Skeletal muscle tissue (tissue), 4 donors: ENCODE data around the gene ASCC3. TPM values are rescaled to one million over a fixed set of nuclear protein-coding genes. Genes with fewer than 3 reads are reported as not detected.
"Not testable (repeated sequence)": the region's sequence is repeated elsewhere in the genome, so short reads cannot be mapped to it uniquely, and the experiment has no call there.

Experiments used
- H3K27ac ChIP-seq: one replicate; pipeline ENCODE4 v1.7.0; 2013; ENCODE audit warnings: mild to moderate bottlenecking, low read depth, low read length, inconsistent platforms
- H3K27me3 ChIP-seq, 3 donors: one replicate each; pipeline ENCODE4 v1.7.0; 2013; ENCODE audit warnings: low read length in 3 of 3; ENCODE audit not compliant: control insufficient read depth in 3 of 3, insufficient read depth in 3 of 3
- H3K36me3 ChIP-seq, 3 donors: one replicate each; pipeline ENCODE4 v1.7.0; 2013; ENCODE audit warnings: low read length in 3 of 3; ENCODE audit not compliant: control insufficient read depth in 3 of 3, insufficient read depth in 3 of 3
- H3K4me1 ChIP-seq, 3 donors: one replicate each; pipeline ENCODE4 v1.7.0; 2013; ENCODE audit warnings: low read length in 3 of 3, mild to moderate bottlenecking in 3 of 3; ENCODE audit not compliant: control insufficient read depth in 3 of 3, insufficient read depth in 3 of 3
- H3K4me3 ChIP-seq, 3 donors: one replicate each; pipeline ENCODE4 v1.7.0; 2013; ENCODE audit warnings: low read length in 3 of 3
- H3K9ac ChIP-seq, 3 donors: one replicate each; pipeline ENCODE4 v1.7.0; 2013; ENCODE audit warnings: low read length in 3 of 3, mild to moderate bottlenecking in 3 of 3, moderate library complexity in 2 of 3, low read depth in 1 of 3
- H3K9me3 ChIP-seq, 3 donors: one replicate each; pipeline ENCODE4 v1.7.0; 2013; ENCODE audit warnings: low read length in 3 of 3; ENCODE audit not compliant: control insufficient read depth in 3 of 3
- total RNA-seq: library from RNA; depleted of rRNA; stranded (reverse); fragments of >200 nt; gene quantifications from one replicate; pipeline ENCODE4 v1.2.3, GENCODE V29; 2014
- donor health status: Osteomylitis.

Gene ASCC3
- total RNA-seq, 1 donor from 2014 or later, result 21.4 TPM

DNA sequence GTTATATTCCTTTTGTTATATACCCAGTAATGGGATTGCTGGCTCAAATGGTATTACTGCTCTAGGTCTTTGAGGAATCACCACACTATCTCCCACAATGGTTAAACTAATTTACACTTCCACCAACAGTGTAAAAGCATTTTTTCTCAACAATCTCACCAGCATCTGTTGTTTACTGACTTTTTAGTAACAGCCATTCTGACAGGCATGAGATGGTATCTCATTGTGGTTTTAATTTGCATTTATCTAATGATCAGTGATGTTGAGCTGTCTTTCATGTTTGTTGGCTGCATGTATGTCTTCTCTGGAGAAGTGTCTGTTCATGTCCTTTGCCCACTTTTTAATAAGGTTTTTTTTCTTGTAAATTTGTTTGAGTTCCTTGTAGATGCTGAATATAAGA lies 143.4 kb downstream of the ASCC3 start:
- H3K27me3 ChIP-seq, H3K4me3 ChIP-seq, H3K36me3 ChIP-seq, H3K4me1 ChIP-seq, H3K27ac ChIP-seq, H3K9me3 ChIP-seq, H3K9ac ChIP-seq: not testable (repeated sequence)

DNA sequence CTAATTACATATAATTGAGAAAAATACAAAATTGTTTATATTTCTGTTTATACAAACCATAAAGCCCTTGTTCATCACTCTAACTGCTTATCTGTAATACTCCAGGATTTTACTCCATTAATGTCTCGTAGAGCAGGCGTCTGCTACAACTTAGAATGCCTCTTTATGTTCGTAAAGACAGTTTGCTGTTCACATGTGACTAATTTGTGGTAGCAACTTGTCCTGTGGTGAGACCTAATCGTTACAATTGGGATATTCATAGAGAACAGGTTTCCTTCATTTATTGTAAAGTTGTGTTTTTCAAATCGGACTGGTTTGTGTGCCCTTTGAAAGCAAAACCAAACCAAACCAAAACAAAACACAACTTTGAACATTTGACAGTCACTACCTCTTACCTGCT lies 149.7 kb downstream of the ASCC3 start:
- Histone ChIP-seq H3K27me3 (no peaks in the 10 kb centered on the region), H3K36me3 (no peaks in the 10 kb centered on the region), H3K9me3 (no peaks in the 10 kb centered on the region), H3K9ac (no peak overlapping the region), H3K4me1 (no peaks in the 10 kb centered on the region), H3K27ac (no peak overlapping the region), H3K4me3 (no peak overlapping the region)

DNA sequence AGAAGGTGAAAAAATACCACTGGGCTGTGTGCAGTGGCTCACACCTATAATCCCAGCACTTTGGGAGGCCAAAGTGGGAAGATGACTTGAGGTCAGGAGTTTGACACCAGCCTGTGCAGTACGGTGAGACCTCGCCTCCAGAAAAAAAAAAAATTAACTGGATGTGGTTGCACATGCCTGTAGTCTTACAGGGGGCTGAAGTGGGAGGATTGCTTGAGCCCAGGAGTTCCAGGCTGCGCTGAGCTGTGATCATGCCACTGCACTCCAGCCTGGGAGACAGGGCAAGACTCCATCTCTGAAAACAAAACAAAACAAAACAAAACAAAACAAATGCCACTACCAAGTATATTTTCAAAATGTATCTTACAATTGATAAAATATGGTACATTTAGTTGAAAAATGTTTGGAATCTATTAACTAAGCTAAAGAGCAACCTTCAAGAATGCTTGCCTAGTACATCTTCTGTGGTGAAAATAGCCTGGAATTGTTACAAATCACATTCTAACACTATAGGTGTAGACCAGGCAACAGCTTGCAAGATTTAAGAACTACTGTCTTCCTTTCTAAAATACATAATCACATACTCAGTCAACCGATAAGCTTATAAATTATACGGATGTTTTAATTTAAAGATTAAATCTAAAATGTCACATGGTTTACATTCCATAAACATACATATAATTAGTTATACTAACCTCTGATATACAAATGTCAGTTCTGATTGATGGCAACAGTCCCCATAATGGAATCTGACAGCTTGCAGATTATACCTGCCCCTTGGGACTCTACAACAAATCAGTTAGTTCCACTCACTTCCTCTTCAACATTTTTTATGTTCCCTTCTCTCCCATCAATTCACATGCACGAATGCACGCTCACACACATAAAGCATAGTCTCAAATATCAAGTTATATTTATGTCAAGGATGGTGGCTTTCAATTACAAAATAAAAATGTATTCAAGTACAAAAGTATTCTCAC lies 150.8 kb downstream of the ASCC3 start:
- Histone ChIP-seq H3K4me1 (no peaks in the 10 kb centered on the region), H3K9me3 (no peaks in the 10 kb centered on the region), H3K27ac (no peak overlapping the region), H3K27me3 (no peaks in the 10 kb centered on the region), H3K4me3 (no peak overlapping the region), H3K9ac (no peak overlapping the region), H3K36me3 (no peaks in the 10 kb centered on the region)

DNA sequence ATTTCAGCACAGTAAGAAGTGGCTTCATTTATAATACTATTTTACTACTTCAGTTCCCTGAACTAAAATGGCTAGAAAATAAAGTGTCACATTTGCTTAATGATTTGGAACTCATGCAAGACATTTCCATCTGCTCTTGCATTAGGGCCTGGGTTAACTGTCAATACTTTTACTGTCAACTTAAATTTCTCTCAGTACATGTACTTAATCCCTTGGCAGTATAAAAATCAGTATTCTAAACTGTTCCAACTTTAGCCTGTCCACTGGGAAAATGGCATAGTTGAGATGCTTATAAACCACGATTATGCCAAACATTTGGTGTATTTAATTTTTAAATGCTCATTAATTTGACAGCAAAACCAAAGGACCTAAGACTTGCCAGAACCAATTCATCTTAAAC lies 154.5 kb downstream of the ASCC3 start:
- peaks cover 0 to 3% (median 0%) of the 10 kb centered on the region in 3 donors for H3K36me3 ChIP-seq
- H3K4me3 ChIP-seq, result no peak overlapping the region
- no peaks in the 10 kb centered on the region for H3K27me3 ChIP-seq
- H3K4me1 ChIP-seq, result no peaks in the 10 kb centered on the region
- no peak overlapping the region for H3K27ac ChIP-seq
- no peaks in the 10 kb centered on the region for H3K9me3 ChIP-seq
- H3K9ac ChIP-seq, result no peak overlapping the region

DNA sequence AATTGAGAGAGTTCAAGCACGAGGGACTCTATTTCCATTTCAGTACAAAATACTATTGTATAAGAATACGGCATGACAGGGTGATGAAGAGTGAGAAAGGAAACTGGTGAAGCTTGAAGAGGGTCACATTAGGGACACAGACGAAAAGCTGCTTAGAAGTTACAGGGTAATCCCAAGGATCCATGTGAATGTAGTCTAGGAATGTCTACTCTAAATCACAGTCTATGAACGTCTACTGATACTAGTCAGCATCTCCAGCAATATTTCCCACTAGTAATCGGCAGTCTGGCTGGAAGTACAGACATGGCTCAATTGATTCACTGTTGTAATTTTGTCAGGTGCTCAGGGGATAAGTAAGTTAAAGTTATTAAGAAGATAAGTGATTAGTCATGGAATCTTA lies 156.4 kb downstream of the ASCC3 start:
- Histone ChIP-seq H3K27ac (no peak overlapping the region), H3K36me3 (peaks cover 0 to 3% (median 0%) of the 10 kb centered on the region in 3 donors)

DNA sequence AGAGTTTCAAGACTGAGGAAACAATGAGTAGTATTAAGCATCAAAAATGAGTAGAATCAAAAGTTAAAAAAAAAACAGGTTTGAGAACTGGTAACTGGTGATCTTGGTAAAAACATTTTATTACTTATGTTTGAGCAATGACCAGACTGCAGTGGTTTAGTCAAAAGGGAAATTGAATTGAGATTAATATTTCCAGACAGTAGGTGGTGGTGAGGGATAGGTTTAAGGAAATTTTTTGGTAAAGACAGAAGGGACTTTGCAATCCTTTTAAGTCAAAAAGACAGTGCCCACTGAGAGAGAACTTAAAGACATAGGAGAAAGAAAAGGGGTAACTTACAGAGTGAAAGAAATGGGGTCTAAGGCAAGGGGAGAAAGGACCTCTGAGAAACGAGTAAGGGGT lies 156.9 kb downstream of the ASCC3 start:
- no peak overlapping the region for H3K27ac ChIP-seq

More for the DNA sequence above, 156.4 kb downstream of the ASCC3 start:
- H3K9ac ChIP-seq, result no peak overlapping the region
- H3K9me3 ChIP-seq, result no peaks in the 10 kb centered on the region
- H3K4me3 ChIP-seq, result no peak overlapping the region
- no peaks in the 10 kb centered on the region for H3K4me1 ChIP-seq
- H3K27me3 ChIP-seq, result no peaks in the 10 kb centered on the region

DNA sequence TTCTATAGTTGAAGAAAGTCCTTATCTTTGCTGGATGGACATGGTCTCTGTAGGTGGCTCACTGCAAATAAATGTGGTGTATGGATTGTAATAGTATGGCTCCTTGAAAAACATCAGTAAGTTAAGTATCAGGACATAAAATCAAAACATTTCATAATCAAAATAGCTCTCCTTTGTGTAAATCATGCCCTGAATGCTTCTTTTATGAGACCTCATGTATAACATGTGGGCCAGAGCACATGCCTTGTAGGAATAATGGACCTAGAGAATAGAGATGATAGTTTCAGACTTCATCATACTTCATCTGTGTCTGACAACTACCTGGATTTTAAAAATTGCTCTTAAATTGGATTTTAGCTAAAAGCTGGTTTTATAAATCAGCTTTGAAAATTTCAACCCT lies 159.9 kb downstream of the ASCC3 start:
- H3K27me3 ChIP-seq, result no peaks in the 10 kb centered on the region
- H3K36me3 ChIP-seq, result peaks cover 0 to 3% (median 0%) of the 10 kb centered on the region in 3 donors

More for the DNA sequence above, 156.9 kb downstream of the ASCC3 start:
- no peaks in the 10 kb centered on the region for H3K9me3 ChIP-seq
- no peaks in the 10 kb centered on the region for H3K27me3 ChIP-seq
- no peak overlapping the region for H3K4me3 ChIP-seq
- no peak overlapping the region for H3K9ac ChIP-seq
- H3K4me1 ChIP-seq, result no peaks in the 10 kb centered on the region
- peaks cover 0 to 3% (median 0%) of the 10 kb centered on the region in 3 donors for H3K36me3 ChIP-seq

DNA sequence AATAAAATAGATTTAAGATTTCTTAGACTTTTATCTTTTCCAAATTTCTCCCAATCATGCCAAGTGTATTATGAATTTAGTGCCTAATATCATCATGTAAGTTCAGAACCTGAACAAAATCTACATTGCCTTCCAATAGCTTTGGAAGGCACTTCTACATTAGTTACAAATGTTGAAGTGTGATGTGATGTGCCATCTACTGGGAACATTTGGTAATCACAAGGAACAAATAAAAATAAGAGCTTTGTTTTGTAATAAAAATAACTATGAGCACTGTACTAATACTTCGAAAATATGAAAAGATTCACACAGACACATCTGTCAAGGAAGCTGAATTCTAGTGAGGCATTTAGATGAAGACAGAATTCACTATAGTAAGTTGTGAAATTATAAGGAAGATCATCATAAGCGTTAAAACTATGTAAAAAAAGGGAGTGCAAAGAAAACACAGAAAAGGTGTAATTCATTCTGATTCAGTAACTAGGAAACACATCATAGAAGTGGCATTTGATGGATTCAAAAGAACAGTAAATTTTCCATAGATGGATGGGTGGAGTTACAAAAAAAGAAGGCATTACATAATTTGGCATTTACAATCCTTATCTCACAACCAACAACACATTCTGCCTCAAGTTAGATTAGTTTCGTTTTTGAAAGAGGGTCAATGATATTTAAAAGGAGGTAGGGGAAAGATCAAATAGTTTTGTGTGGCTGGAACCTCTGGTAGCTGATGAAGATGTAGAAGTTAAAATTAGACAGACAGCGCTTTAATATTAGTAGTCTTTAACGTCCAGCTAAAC lies 161.0 kb downstream of the ASCC3 start:
- H3K9ac ChIP-seq, result no peak overlapping the region
- H3K4me1 ChIP-seq, result no peaks in the 10 kb centered on the region
- H3K9me3 ChIP-seq, result no peaks in the 10 kb centered on the region
- peaks cover 0 to 3% (median 0%) of the 10 kb centered on the region in 3 donors for H3K36me3 ChIP-seq
- no peak overlapping the region for H3K27ac ChIP-seq
- H3K27me3 ChIP-seq, result no peaks in the 10 kb centered on the region
- no peak overlapping the region for H3K4me3 ChIP-seq

More for the DNA sequence above, 159.9 kb downstream of the ASCC3 start:
- Histone ChIP-seq H3K4me3 (no peak overlapping the region), H3K9me3 (no peaks in the 10 kb centered on the region), H3K27ac (no peak overlapping the region), H3K4me1 (no peaks in the 10 kb centered on the region), H3K9ac (no peak overlapping the region)

DNA sequence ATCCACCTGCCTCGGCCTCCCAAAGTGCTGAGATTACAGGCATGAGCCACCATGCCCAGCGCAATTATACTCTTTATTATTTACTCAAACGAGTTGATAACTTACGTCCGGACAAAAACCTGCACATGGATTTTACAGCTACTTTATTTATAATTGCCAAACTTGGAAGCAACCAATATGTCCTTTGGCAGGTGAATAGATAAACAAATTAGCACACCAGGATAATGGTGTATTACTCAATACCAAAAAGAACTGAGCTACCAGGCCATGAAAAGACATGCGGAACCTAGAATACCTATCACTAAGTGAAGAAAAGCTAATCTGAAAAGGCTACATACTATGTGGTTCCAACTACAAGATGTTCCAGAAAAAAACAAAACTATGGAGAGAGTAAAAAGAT lies 168.1 kb downstream of the ASCC3 start:
- no peak overlapping the region for H3K4me3 ChIP-seq
- peaks cover 0 to 2% (median 0%) of the 10 kb centered on the region in 3 donors for H3K36me3 ChIP-seq
- H3K9ac ChIP-seq, result no peak overlapping the region
- H3K27ac ChIP-seq, result no peak overlapping the region
- no peaks in the 10 kb centered on the region for H3K4me1 ChIP-seq
- H3K27me3 ChIP-seq, result no peaks in the 10 kb centered on the region
- no peaks in the 10 kb centered on the region for H3K9me3 ChIP-seq

DNA sequence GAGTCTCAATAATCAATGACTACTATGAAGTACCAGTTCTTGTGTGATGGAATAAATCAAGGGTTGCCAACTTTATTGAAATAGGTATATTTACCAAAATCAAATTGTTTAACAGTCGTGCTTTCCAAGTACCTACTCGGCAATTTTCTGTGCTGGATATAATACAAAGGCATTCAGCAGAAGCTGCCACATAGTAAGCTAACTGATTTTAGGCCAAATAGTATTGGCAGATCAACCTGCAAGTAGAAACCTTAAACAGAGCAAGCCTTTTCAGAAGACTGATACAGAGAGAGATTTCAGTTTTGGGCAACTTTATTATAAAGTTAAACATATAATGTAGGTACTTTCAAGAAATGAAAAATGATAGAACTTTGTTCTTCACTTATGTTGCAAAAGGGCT lies 174.6 kb downstream of the ASCC3 start:
- no peak overlapping the region for H3K9ac ChIP-seq
- no peak overlapping the region for H3K27ac ChIP-seq
- no peaks in the 10 kb centered on the region for H3K27me3 ChIP-seq
- peaks cover 0 to 2% (median 0%) of the 10 kb centered on the region in 3 donors for H3K36me3 ChIP-seq
- no peak overlapping the region for H3K4me3 ChIP-seq
- H3K4me1 ChIP-seq, result no peaks in the 10 kb centered on the region
- no peaks in the 10 kb centered on the region for H3K9me3 ChIP-seq
